H1 (cell line): Measurements from ENCODE around the gene CHD5.

Source experiments
- ATF2 ChIP-seq: IDR thresholded peaks from 2 replicates; pipeline ENCODE4 v1.6.1; 2012; ENCODE audit warnings: low read length, inconsistent platforms
- BACH1 ChIP-seq: IDR thresholded peaks from 2 replicates; pipeline ENCODE4 v1.6.1; 2012; ENCODE audit warnings: low read length, improper control_type of control experiment
- CTCF ChIP-seq, 3 experiments: IDR thresholded peaks; 1 replicate in 2 of 3; 2 replicates in 1 of 3; pipeline versions ENCODE4 v1.5.1 to v1.6.1; 2011; ENCODE audit warnings: low read length in 3 of 3, mild to moderate bottlenecking in 3 of 3, inconsistent platforms in 2 of 3, low read depth in 1 of 3, moderate library complexity in 1 of 3; ENCODE audit not compliant: insufficient read depth in 1 of 3; ENCODE audit errors: control extremely low read depth in 1 of 3
- EGR1 ChIP-seq: IDR thresholded peaks from 2 replicates; pipeline ENCODE4 v1.6.1; 2011; ENCODE audit warnings: low read depth, low read length, borderline replicate concordance
- EZH2 ChIP-seq: fragments of 200-600 bp; sonication (generic); IDR thresholded peaks from 2 replicates; pipeline ENCODE4 v1.7.1; 2012; ENCODE audit warnings: low read depth, mild to moderate bottlenecking, moderate library complexity, low read length, inconsistent platforms; ENCODE audit not compliant: severe bottlenecking
- GABPA ChIP-seq: IDR thresholded peaks from 2 replicates; pipeline ENCODE4 v1.6.1; 2011; ENCODE audit warnings: mild to moderate bottlenecking, low read length, moderate library complexity, borderline replicate concordance; ENCODE audit not compliant: insufficient read depth
- KDM1A ChIP-seq: fragments of 200-600, 300-600 bp; sonication (generic); IDR thresholded peaks from 2 replicates; pipeline ENCODE4 v1.7.1; 2016; ENCODE audit warnings: mild to moderate bottlenecking, low read length, borderline replicate concordance
- MAFK ChIP-seq: IDR thresholded peaks from 2 replicates; pipeline ENCODE4 v1.6.1; 2012; ENCODE audit warnings: low read depth, mild to moderate bottlenecking, improper control_type of control experiment, low read length
- POLR2A ChIP-seq, 2 experiments: IDR thresholded peaks; 1 replicate in 1 of 2; 2 replicates in 1 of 2; pipeline ENCODE4 v1.6.1; 2011; ENCODE audit warnings: low read depth in 2 of 2, low read length in 2 of 2, mild to moderate bottlenecking in 2 of 2; ENCODE audit errors: control extremely low read depth in 1 of 2
- RBBP5 ChIP-seq: IDR thresholded peaks from 2 replicates; pipeline ENCODE4 v1.7.1; 2012; ENCODE audit warnings: low read depth, mild to moderate bottlenecking, inconsistent platforms, low read length, moderate library complexity, borderline replicate concordance
- SP1 ChIP-seq: IDR thresholded peaks from 2 replicates; pipeline ENCODE4 v1.6.1; 2011; ENCODE audit warnings: low read depth, low read length
- TAF1 ChIP-seq: IDR thresholded peaks from 2 replicates; pipeline ENCODE4 v1.6.1; 2011; ENCODE audit warnings: mild to moderate bottlenecking, low read depth, low read length

- TF ChIP-seq RBBP5 (no peak), ATF2 (no peak), BACH1 (no peak), CTCF (IDR thresholded peaks at IDR 0.05; ENCODE audit: control extremely low read depth in 1 of 3, insufficient read depth in 1 of 3, low read depth in 1 of 3, low read length in 3 of 3) (no peak), KDM1A (no peak), TAF1 (no peak), GABPA (no peak), EGR1 (no peak), EZH2 (no peak), SP1 (no peak), POLR2A (IDR thresholded peaks at IDR 0.05; ENCODE audit: control extremely low read depth in 1 of 2, low read depth in 2 of 2, low read length in 2 of 2) (no peak), MAFK (no peak)
Measured at GRCh38 chr1:6104631-6105030, 75.5 kb downstream of the CHD5 start.
